Prostate gland (tissue), 2 donors: ENCODE data around the gene DCUN1D2. TPM values are rescaled to one million over a fixed set of nuclear protein-coding genes. Genes with fewer than 3 reads are reported as not detected.
A peak's percentile ranks its signal among the peaks of the same experiment; 100 is the strongest.

ENCODE experiments used
- DNase-seq: peaks from one replicate; pipeline ENCODE4 v3.0.0-alpha.2; 2019; ENCODE audit warnings: low spot score
- H3K27ac ChIP-seq, 2 donors: fragments of 200-600 bp; sonication (generic); 2 replicates each; pipeline ENCODE4 v1.5.1; 2017 to 2019
- H3K27me3 ChIP-seq: fragments of 200-600 bp; sonication (generic); replicated peaks from 2 replicates; pipeline ENCODE4 v1.5.1; 2019; ENCODE audit not compliant: insufficient read depth
- H3K36me3 ChIP-seq, 2 donors: fragments of 200-600 bp; sonication (generic); 1 replicate in 1 of 2; 2 replicates in 1 of 2; pipeline versions ENCODE4 v1.5.1 to v1.8.1; 2017 to 2019
- H3K4me1 ChIP-seq: fragments of 200-600 bp; sonication (generic); replicated peaks from 2 replicates; pipeline ENCODE4 v1.5.1; 2019
- H3K4me3 ChIP-seq, 2 donors: fragments of 200-600 bp; sonication (generic); 2 replicates each; pipeline ENCODE4 v1.5.1; 2017 to 2019
- H3K9me3 ChIP-seq: fragments of 200-600 bp; sonication (generic); 2 replicates; pipeline ENCODE4 v1.5.1; 2017
- CTCF ChIP-seq, 4 experiments: fragments of 200-600 bp in 2 of 4; fragments of 450-650 bp in 2 of 4; sonication (generic) in 2 of 4; IDR thresholded peaks; 1 replicate in 3 of 4; 2 replicates in 1 of 4; pipeline ENCODE4 v1.5.1; 2016 to 2019; ENCODE audit warnings: antibody characterized with exemption in 4 of 4, mild to moderate bottlenecking in 2 of 4, moderate library complexity in 2 of 4
- POLR2A ChIP-seq: fragments of 450-650 bp; IDR thresholded peaks from one replicate; pipeline ENCODE4 v1.6.1; 2016; ENCODE audit warnings: antibody characterized with exemption, mild to moderate bottlenecking
- POLR2AphosphoS5 ChIP-seq: sonication (generic); formaldehyde crosslinking; IDR thresholded peaks from one replicate; pipeline ENCODE4 v1.6.1; 2017; ENCODE audit warnings: antibody characterized with exemption
- WGBS: methylation state at CpG from one replicate; pipeline ENCODE4 v1.1.5; 2018; 5-methylcytosine and 5-hydroxymethylcytosine counted together
- intact Hi-C: fragments of 100-400 bp; cut with DNase I; formaldehyde crosslinking; loops from one replicate; pipeline ENCODE4 v1.14.2; 2022
- total RNA-seq, 2 donors: library from RNA; depleted of rRNA; stranded (reverse); fragments of >200 nt; gene quantifications; one replicate each; pipeline ENCODE4 v1.1.0, GENCODE V29; 2016

DCUN1D2 gene
- total RNA-seq, 2 donors from 2014 or later, result 11.0 to 48.0 TPM

DNA sequence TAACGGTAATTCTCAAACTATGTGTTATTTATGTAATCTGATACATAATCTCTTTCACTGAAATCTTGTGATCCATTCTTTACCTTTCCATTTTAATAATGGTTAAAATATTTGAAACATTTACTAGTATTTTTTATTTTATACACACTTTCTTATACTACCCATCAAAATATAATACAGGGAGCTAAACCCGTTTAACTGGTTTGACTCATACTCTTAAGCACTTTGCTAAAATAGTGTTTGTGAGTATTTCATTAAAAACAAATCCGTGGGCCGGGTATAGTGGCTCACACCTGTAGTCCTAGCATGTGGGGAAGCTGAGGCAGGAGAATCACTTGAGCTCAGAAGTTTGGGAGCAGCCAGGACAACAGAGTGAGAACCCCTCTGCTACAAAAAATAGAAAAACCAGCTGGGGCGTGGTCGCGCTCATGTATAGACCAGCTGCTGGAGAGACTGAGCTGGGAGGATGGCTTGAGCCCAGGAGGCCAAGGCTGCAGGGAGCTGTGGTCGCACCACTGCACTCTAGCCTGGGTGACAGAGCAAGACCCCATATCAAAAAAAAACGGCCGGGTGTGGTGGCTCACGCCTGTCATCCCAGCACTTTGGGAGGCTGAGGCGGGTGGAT is 43.8 kb upstream of the DCUN1D2 start:
- WGBS, result 77% methylated on average over 12 of the region's 12 CpGs
- Histone ChIP-seq H3K4me3 (no peak overlapping the region), H3K36me3 (no peaks in the 10 kb centered on the region), H3K9me3 (no peaks in the 10 kb centered on the region), H3K4me1 (no peaks in the 10 kb centered on the region), H3K27ac (no peak overlapping the region), H3K27me3 (no peaks in the 10 kb centered on the region)
- TF ChIP-seq CTCF (IDR thresholded peaks at IDR 0.05), result no peak
- no peak for TF ChIP-seq POLR2A
- no peak for TF ChIP-seq POLR2AphosphoS5
- DNase-seq, result no peak
- intact Hi-C loops, result no loop called here

DNA sequence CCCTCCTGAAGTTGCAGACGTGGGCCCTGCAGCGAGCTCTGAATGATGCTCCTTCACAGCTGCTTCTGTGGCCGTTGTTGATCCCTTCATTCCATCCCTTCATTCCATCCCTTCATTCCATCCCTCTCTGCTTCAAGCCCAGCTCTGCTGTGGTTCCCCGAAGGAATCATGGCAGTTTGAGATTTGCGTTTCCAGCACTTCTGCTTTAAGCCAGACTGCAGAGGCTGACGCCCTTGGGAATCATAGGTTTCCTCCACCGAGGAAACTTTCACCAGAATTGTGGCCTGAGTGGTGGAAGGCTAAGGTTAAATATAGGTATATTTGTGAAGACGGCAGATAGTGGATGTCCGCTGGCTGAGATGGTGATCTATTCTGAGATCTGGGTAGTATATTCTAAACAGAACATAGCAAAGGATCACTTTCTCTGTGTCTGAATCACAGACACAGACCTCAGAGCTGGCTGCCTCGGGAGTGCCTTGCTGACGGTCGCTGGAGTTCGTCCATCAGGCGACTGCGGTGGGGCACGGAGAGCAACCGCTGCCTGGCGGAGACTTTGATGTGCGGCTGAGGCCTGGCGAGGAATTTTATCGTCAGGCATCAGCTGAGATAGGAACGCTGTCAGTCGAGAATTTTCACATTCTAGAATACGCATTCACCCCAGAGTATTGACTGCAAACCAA is 42.8 kb upstream of the DCUN1D2 start:
- Histone ChIP-seq H3K27ac (no peak overlapping the region), H3K9me3 (no peaks in the 10 kb centered on the region), H3K4me3 (no peak overlapping the region), H3K27me3 (no peaks in the 10 kb centered on the region), H3K4me1 (no peaks in the 10 kb centered on the region), H3K36me3 (no peaks in the 10 kb centered on the region)
- DNase-seq, result peak; percentile 54
- peak; percentile 26 for TF ChIP-seq POLR2AphosphoS5
- TF ChIP-seq CTCF (IDR thresholded peaks at IDR 0.05), result no peak
- no peak for TF ChIP-seq POLR2A
- intact Hi-C loops, result no loop called here
- WGBS, result 60% methylated on average over 24 of the region's 24 CpGs

- Histone ChIP-seq H3K27ac (no peak overlapping the region), H3K9me3 (no peaks in the 10 kb centered on the region), H3K36me3 (no peaks in the 10 kb centered on the region), H3K4me1 (no peaks in the 10 kb centered on the region), H3K4me3 (no peak overlapping the region), H3K27me3 (no peaks in the 10 kb centered on the region)
- TF ChIP-seq POLR2AphosphoS5 (no peak), POLR2A (no peak), CTCF (IDR thresholded peaks at IDR 0.05) (no peak)
- no peak for DNase-seq
- 68% methylated on average over 14 of the region's 16 CpGs for WGBS
- intact Hi-C loops, result no loop called here
Observed at GRCh38 chr13:113532156-113532806, 41.8 kb upstream of the DCUN1D2 start.

DNA sequence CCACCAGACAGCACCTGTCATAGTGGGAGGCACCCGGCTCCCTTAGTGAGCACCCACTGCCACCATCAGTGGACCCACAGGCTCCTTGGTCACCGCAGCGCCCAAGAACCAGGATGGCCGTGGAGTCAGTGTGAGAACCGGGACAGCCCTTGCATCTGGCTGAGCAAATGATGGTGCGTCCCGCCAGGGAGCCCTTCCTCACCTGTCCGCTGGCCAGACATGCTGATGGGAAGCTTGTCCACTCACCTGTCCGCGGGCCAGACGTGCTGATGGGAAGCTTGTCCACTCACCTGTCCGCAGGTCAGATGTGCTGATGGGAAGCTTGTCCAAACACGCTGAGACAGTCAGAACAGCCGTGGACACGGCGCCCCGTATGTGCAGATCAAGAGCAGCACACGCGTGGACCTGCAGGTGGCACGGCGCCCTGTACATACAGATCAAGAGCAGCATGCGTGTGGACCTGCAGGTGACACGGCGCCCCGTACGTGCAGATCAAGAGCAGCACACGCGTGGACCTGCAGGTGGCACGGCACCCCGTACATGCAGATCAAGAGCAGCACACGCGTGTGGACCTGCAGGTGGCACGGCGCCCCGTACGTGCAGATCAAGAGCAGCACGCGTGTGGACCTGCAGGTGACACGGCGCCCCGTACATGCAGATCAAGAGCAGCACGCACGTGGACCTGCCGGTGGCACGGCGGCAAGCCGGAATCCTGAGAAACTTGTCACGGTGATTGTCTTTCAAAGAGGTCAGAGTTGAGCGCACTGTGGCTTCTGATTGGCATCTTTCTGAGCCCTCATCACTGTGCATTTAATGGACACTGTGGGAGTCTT is 40.7 kb upstream of the DCUN1D2 start:
- intact Hi-C loops, result no loop called here
- no peak for DNase-seq
- 96% methylated on average over 43 of the region's 49 CpGs for WGBS
- TF ChIP-seq POLR2A (no peak), POLR2AphosphoS5 (no peak), CTCF (IDR thresholded peaks at IDR 0.05) (no peak)
- Histone ChIP-seq H3K4me3 (no peak overlapping the region), H3K27me3 (no peaks in the 10 kb centered on the region), H3K36me3 (no peaks in the 10 kb centered on the region), H3K27ac (no peak overlapping the region), H3K4me1 (no peaks in the 10 kb centered on the region), H3K9me3 (no peaks in the 10 kb centered on the region)
